ENCODE measurements around the gene EVI5L.

Gene EVI5L

GRCh38 chr19:7897292-7897691 is 67.3 kb downstream of the EVI5L start:
- Histone ChIP-seq H3K36me3 (no peaks in the 10 kb centered on the region), H3K27ac (no peak overlapping the region), H3K9ac (no peak overlapping the region), H3K4me1 (peaks cover 6 to 28% (median 17%) of the 10 kb centered on the region in 10 experiments; a peak in 19 of 20 replicates), H3K9me3 (replicated peaks in 1 of 11) (no peaks in the 10 kb centered on the region), H3K4me3 (no peak overlapping the region), H3K4me2 (no peak overlapping the region), H3K27me3 (no peaks in the 10 kb centered on the region), H4K20me1 (no peaks in the 10 kb centered on the region; a peak in 1 of 22 replicates)
- no peak for TF ChIP-seq Cebpa-rat (IDR thresholded peaks at IDR 0.05)

GRCh38 chr19:7898967-7899366 is 68.9 kb downstream of the EVI5L start:
- no peaks in the 10 kb centered on the region for H3K9me3 ChIP-seq (replicated peaks in 1 of 11)
- H3K4me2 ChIP-seq = no peak overlapping the region
- no peaks in the 10 kb centered on the region; a peak in 2 of 22 replicates for H4K20me1 ChIP-seq
- H3K27ac ChIP-seq = no peak overlapping the region
- peaks cover 10 to 29% (median 14%) of the 10 kb centered on the region in 10 experiments for H3K4me1 ChIP-seq
- no peak for TF ChIP-seq Cebpa-rat (IDR thresholded peaks at IDR 0.05)
- H3K27me3 ChIP-seq = no peaks in the 10 kb centered on the region
- no peak overlapping the region for H3K9ac ChIP-seq
- H3K36me3 ChIP-seq = no peaks in the 10 kb centered on the region
- no peak overlapping the region for H3K4me3 ChIP-seq

GRCh38 chr19:7899751-7900378 is 69.8 kb downstream of the EVI5L start:
- no peak for TF ChIP-seq Cebpa-rat (IDR thresholded peaks at IDR 0.05)
- H3K27ac ChIP-seq = no peak overlapping the region
- H3K9ac ChIP-seq = no peak overlapping the region
- H3K9me3 ChIP-seq (replicated peaks in 1 of 11) = no peaks in the 10 kb centered on the region
- H3K4me2 ChIP-seq = no peak overlapping the region
- 0 out of 22 replicates have a peak, but pooled peaks cover 0 to 3% (median 0%) of the 10 kb centered on the region in 11 experiments for H3K36me3 ChIP-seq
- H3K4me3 ChIP-seq = no peak overlapping the region
- no peaks in the 10 kb centered on the region for H3K27me3 ChIP-seq
- H3K4me1 ChIP-seq = peaks cover 15 to 30% (median 19%) of the 10 kb centered on the region in 10 experiments
- H4K20me1 ChIP-seq = peaks cover 6 to 9% (median 8%) of the 10 kb centered on the region in 11 experiments

- peaks cover 12 to 15% (median 14%) of the 10 kb centered on the region in 11 experiments for H4K20me1 ChIP-seq
- no peaks in the 10 kb centered on the region for H3K27me3 ChIP-seq
- H3K9me3 ChIP-seq (replicated peaks in 1 of 11) = no peaks in the 10 kb centered on the region
- H3K4me1 ChIP-seq = peaks cover 20 to 33% (median 24%) of the 10 kb centered on the region in 10 experiments
- H3K4me2 ChIP-seq = no peak overlapping the region
- no peak overlapping the region for H3K4me3 ChIP-seq
- TF ChIP-seq Cebpa-rat (IDR thresholded peaks at IDR 0.05) = no peak
- H3K36me3 ChIP-seq = peaks cover 0 to 9% (median 3%) of the 10 kb centered on the region in 11 experiments; a peak in 7 of 22 replicates
- H3K27ac ChIP-seq = no peak overlapping the region
- H3K9ac ChIP-seq = no peak overlapping the region
Measured at GRCh38 chr19:7900401-7900870, 70.4 kb downstream of the EVI5L start.

- H3K9ac ChIP-seq = no peak overlapping the region; a peak in 1 of 22 replicates
Measured at GRCh38 chr19:7900931-7901330, 70.9 kb downstream of the EVI5L start.

GRCh38 chr19:7901337-7901736 is 71.3 kb downstream of the EVI5L start:
- Histone ChIP-seq H3K9me3 (replicated peaks in 1 of 11) (no peaks in the 10 kb centered on the region), H3K4me2 (no peak overlapping the region), H3K4me3 (no peak overlapping the region), H3K9ac (no peak overlapping the region; a peak in 1 of 22 replicates), H3K4me1 (peaks cover 29 to 42% (median 33%) of the 10 kb centered on the region in 10 experiments), H4K20me1 (peaks cover 21 to 24% (median 23%) of the 10 kb centered on the region in 11 experiments), H3K36me3 (peaks cover 0 to 18% (median 8%) of the 10 kb centered on the region in 11 experiments; a peak in 14 of 22 replicates), H3K27me3 (no peaks in the 10 kb centered on the region), H3K27ac (no peak overlapping the region)
- no peak for TF ChIP-seq Cebpa-rat (IDR thresholded peaks at IDR 0.05)

More at GRCh38 chr19:7900931-7901330, 70.9 kb downstream of the EVI5L start:
- Histone ChIP-seq H3K4me3 (no peak overlapping the region), H3K4me1 (peaks cover 25 to 38% (median 29%) of the 10 kb centered on the region in 10 experiments), H4K20me1 (peaks cover 17 to 20% (median 19%) of the 10 kb centered on the region in 11 experiments), H3K27ac (no peak overlapping the region), H3K36me3 (peaks cover 0 to 14% (median 5%) of the 10 kb centered on the region in 11 experiments; a peak in 13 of 22 replicates), H3K9me3 (replicated peaks in 1 of 11) (no peaks in the 10 kb centered on the region), H3K4me2 (no peak overlapping the region), H3K27me3 (no peaks in the 10 kb centered on the region)
- no peak for TF ChIP-seq Cebpa-rat (IDR thresholded peaks at IDR 0.05)

GRCh38 chr19:7902796-7903243 is 72.8 kb downstream of the EVI5L start:
- no peak for TF ChIP-seq Cebpa-rat (IDR thresholded peaks at IDR 0.05)
- H3K27ac ChIP-seq = peak overlapping the region; percentile 57 to 90 (median 85)
- peaks cover 36 to 38% (median 38%) of the 10 kb centered on the region in 11 experiments for H4K20me1 ChIP-seq
- H3K27me3 ChIP-seq = no peaks in the 10 kb centered on the region
- peaks cover 0 to 21% (median 12%) of the 10 kb centered on the region in 11 experiments; a peak in 14 of 22 replicates for H3K36me3 ChIP-seq
- no peaks in the 10 kb centered on the region for H3K9me3 ChIP-seq (replicated peaks in 1 of 11)
- H3K4me2 ChIP-seq = peak overlapping the region; percentile 94 to 99 (median 97)
- H3K4me1 ChIP-seq = peaks cover 44 to 57% (median 48%) of the 10 kb centered on the region in 10 experiments
- H3K9ac ChIP-seq = peak overlapping the region; percentile 79 to 90 (median 86)
- peak overlapping the region; percentile 61 to 95 (median 74) for H3K4me3 ChIP-seq

- peak within 1 kb of the TSS; percentile 75 to 97 (median 90) for H3K4me3 ChIP-seq
- no peaks in the 10 kb centered on the region for H3K9me3 ChIP-seq (replicated peaks in 1 of 11)
- H3K9ac ChIP-seq = peak within 1 kb of the TSS; percentile 79 to 92 (median 87)
- H3K4me1 ChIP-seq = peaks cover 47 to 64% (median 55%) of the 10 kb centered on the region in 10 experiments
- no peak for TF ChIP-seq Cebpa-rat (IDR thresholded peaks at IDR 0.05)
- H3K27ac ChIP-seq = peak within 1 kb of the TSS; percentile 77 to 90 (median 85)
- H3K4me2 ChIP-seq = peak within 1 kb of the TSS; percentile 97 to 100 (median 99)
- H3K27me3 ChIP-seq = no peaks in the 10 kb centered on the region
- H3K36me3 ChIP-seq = peaks cover 0 to 21% (median 13%) of the 10 kb centered on the region in 11 experiments; a peak in 14 of 22 replicates
- peaks cover 42 to 45% (median 44%) of the 10 kb centered on the region in 11 experiments for H4K20me1 ChIP-seq
Measured at GRCh38 chr19:7903244-7904073, 73.4 kb downstream of the EVI5L start, which contains the start of gene MAP2K7. MAP2K7 (plus strand) TSS chr19:7903877; CDS start chr19:7903945, 68 bp downstream.

All from BLaER1 treated with 17β-estradiol and CSF1 and Interleukin-3, amounts not matched to agents 10 nM and 100 nM (cell line).